Activated naive CD4-positive, alpha-beta T cell treated with anti-CD3 and anti-CD28 coated beads, Interleukin-2, amount 50 U/mL, for 24 hours (primary cell): ENCODE measurements around the gene GRB7.
"Not testable (repeated sequence)": the region's sequence is repeated elsewhere in the genome, so short reads cannot be mapped to it uniquely, and the experiment has no call there.

ENCODE experiments used
- H3K27ac Mint-ChIP-seq: one replicate; pipeline ENCODE4 v1.8.0; 2021; ENCODE audit warnings: mild to moderate bottlenecking, mixed read lengths
- H3K27me3 Mint-ChIP-seq: one replicate; pipeline ENCODE4 v1.8.0; 2021; ENCODE audit warnings: mixed read lengths
- H3K36me3 Mint-ChIP-seq: one replicate; pipeline ENCODE4 v1.8.0; 2021; ENCODE audit warnings: mixed read lengths
- H3K4me1 Mint-ChIP-seq: one replicate; pipeline ENCODE4 v1.8.0; 2021; ENCODE audit warnings: mixed read lengths
- H3K4me3 Mint-ChIP-seq: one replicate; pipeline ENCODE4 v1.8.0; 2021; ENCODE audit warnings: mild to moderate bottlenecking, mixed read lengths
- H3K9me3 Mint-ChIP-seq: one replicate; pipeline ENCODE4 v1.8.0; 2021; ENCODE audit warnings: mixed read lengths

Gene GRB7

DNA sequence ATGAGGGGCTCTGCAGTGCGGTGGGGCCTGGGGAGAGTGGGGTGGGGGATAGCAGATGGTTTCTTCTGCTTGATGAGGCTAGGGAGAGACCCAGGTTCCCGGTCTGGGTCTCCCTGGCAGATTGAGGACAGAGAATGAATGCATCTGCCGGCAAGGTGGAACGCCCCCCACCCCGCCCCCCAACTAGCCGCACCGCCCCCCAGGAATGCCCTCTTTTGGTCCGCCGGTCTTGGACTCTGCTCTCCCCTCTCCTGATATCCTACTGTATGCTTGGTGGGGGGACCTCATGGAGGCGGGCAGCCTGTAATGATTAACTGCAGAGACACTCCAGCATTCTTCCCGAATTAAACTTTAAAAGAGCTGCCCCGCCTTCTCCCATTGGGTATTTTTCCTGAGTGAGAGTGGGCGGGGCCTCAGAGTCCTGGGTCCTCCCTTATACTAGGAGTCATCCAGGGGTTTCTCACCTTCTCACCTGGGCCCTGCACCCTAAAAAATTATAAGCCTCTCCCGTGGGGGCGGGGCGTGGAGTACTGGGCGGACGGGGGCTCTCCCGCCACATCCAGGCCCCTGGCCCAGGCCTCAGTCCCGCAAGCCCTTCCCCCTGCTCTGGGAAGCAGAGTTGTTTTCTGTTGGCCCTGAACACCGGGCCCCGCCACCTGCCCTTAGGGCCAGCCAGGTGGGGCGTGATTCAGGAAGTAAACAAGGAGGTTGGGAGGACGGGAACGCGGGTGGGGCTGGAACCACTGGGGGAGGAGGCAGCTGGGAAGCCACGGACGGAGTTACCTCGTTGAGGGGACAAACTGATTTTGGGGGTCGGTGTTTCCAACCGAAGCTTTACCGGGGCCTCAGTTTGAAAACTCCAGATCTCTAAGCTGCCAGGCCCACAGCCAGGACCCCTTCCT lies 1.5 kb downstream of the GRB7 start:
- Mint-ChIP-seq H3K27ac (no peak overlapping the region), H3K36me3 (no peaks in the 10 kb centered on the region), H3K27me3 (peaks cover 5% of the 10 kb centered on the region), H3K4me3 (no peak overlapping the region), H3K9me3 (no peaks in the 10 kb centered on the region), H3K4me1 (peaks cover 16% of the 10 kb centered on the region)

DNA sequence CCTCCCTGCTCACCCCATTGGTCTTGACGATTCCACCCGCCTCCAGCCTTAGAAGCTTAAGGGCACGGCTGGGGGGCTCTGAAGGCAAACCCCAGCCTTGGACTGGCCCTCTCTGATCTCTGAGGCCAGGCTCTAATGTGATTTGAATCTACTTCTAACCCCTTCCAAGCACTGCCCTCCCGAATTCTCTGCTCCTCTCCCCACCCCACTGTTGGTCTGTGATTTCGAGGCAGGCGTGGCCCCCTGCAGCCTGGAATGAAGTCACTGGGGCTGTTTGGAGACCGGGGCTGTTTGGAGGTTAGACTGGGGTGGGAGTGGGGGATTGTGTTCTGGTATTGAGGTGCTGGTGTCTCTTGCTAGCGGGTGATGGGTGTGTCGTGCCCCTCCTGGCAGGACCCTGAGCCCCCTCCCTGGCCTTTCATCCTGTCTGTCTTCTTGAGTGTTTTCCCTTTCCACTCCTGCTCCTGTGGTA lies 2.2 kb downstream of the GRB7 start:
- H3K4me1 Mint-ChIP-seq: peaks cover 16% of the 10 kb centered on the region
- H3K27me3 Mint-ChIP-seq: peaks cover 5% of the 10 kb centered on the region
- H3K9me3 Mint-ChIP-seq: no peaks in the 10 kb centered on the region
- H3K36me3 Mint-ChIP-seq: no peaks in the 10 kb centered on the region
- peak overlapping the region; percentile 17 for H3K27ac Mint-ChIP-seq
- H3K4me3 Mint-ChIP-seq: no peak overlapping the region

DNA sequence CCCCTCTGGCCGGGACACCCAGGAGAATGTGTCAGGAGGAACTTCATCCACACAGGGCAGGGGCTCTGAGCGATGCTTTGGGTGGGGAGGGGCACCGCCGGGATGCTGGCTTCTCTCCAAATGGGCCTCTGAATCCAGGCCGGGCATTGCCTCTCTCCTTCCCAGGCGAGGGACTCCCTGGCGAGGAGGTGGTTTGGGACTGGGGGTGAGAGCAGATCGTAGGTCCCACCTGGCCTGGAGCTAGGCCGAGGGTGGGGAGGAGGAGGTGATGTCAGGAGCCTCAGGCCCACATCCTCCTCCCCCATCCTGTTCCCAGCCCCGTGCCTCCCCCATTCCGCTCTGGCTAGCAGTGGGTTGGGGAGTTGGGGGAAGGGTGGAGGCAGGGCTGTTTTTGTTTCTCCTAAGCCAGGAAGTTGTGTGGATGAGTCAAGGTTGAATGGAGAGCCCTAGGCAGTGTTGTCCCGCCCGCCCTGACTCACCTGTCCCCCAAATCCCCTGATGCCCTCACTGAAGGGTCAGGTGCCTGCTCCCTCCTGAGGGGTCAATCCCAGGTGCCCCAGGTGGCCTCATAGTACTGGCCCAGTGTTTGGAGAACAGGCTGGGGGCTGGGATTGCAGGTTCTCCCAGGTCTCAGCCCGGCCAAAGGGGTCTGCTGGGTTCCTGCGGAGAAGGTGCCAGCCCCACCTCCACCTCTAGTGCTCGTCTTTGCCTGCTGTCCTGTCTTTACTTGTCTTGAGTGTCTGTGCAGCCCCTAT lies 2.8 kb downstream of the GRB7 start:
- Mint-ChIP-seq H3K27ac (peak overlapping the region; percentile 17), H3K4me3 (no peak overlapping the region), H3K27me3 (peaks cover 5% of the 10 kb centered on the region), H3K4me1 (peaks cover 16% of the 10 kb centered on the region), H3K9me3 (no peaks in the 10 kb centered on the region), H3K36me3 (no peaks in the 10 kb centered on the region)

DNA sequence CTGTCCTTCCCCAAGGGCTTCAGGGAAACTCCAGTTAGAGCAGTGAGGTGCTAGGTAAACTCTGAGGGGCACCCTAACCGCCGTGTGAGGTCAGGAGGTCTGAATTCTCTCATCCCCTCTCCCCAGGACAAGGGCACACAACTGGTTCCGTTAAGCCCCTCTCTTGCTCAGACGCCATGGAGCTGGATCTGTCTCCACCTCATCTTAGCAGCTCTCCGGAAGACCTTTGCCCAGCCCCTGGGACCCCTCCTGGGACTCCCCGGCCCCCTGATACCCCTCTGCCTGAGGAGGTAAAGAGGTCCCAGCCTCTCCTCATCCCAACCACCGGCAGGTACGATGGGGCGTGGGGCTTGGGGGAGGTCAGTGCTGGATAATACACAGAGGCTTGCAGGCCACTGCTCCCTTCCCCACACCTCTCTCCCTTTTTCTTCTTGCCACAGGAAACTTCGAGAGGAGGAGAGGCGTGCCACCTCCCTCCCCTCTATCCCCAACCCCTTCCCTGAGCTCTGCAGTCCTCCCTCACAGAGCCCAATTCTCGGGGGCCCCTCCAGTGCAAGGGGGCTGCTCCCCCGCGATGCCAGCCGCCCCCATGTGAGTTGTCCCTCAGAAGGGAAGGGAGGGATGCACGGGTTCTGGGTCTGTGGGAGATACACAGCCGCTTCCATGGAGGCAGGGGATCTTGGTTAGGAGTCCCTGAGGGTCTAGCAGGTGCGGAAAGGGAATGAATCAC lies 4.6 kb downstream of the GRB7 start:
- peaks cover 16% of the 10 kb centered on the region for H3K4me1 Mint-ChIP-seq
- no peaks in the 10 kb centered on the region for H3K9me3 Mint-ChIP-seq
- no peaks in the 10 kb centered on the region for H3K36me3 Mint-ChIP-seq
- no peak overlapping the region for H3K27ac Mint-ChIP-seq
- H3K4me3 Mint-ChIP-seq: no peak overlapping the region
- H3K27me3 Mint-ChIP-seq: peaks cover 5% of the 10 kb centered on the region

DNA sequence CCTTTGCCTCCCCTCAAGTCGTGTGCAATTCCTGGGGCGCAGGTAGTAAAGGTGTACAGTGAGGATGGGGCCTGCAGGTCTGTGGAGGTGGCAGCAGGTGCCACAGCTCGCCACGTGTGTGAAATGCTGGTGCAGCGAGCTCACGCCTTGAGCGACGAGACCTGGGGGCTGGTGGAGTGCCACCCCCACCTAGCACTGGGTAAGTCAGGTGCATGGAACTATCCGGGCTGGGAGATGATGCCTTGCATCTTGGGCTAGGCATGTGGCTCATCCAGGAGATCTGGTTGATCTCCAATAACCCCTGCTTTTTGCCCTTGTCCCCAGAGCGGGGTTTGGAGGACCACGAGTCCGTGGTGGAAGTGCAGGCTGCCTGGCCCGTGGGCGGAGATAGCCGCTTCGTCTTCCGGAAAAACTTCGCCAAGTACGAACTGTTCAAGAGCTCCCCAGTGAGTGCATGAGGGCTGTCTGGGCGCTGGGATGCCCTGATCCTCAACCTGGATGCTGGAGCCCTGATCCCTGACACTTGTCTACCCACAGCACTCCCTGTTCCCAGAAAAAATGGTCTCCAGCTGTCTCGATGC lies 5.2 kb downstream of the GRB7 start:
- H3K4me3 Mint-ChIP-seq: no peak overlapping the region
- H3K27ac Mint-ChIP-seq: no peak overlapping the region
- no peaks in the 10 kb centered on the region for H3K9me3 Mint-ChIP-seq
- no peaks in the 10 kb centered on the region for H3K36me3 Mint-ChIP-seq
- peaks cover 16% of the 10 kb centered on the region for H3K4me1 Mint-ChIP-seq
- H3K27me3 Mint-ChIP-seq: peaks cover 5% of the 10 kb centered on the region

DNA sequence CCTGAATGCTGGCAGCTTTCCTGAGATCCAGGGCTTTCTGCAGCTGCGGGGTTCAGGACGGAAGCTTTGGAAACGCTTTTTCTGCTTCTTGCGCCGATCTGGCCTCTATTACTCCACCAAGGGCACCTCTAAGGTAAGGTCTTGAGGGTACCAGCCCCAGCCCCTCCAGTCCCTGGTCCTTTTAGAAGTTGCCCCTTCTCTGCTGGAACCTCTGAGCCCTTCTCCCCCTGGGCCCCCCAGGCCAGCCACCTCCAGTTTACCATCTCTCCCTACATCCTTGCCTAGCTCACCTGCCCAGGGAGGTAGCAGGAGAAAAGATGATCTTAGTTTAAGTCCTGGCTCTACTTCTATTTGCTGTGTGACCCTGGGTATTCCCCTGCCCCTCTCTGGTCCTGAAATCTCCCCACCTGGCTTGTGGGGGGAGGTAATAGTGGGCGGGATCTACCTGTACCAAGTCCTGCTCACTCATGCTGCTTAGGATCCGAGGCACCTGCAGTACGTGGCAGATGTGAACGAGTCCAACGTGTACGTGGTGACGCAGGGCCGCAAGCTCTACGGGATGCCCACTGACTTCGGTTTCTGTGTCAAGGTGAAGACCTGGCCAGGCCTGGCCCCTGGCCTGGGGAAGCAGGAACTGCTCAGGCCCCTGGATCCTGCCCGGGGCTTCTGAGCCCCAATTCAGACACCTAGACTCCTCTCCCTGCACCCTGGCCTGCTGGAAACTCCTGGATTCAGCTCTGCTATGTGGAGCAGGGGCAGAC lies 6.5 kb downstream of the GRB7 start:
- Mint-ChIP-seq H3K4me1 (peaks cover 7% of the 10 kb centered on the region), H3K36me3 (no peaks in the 10 kb centered on the region)

DNA sequence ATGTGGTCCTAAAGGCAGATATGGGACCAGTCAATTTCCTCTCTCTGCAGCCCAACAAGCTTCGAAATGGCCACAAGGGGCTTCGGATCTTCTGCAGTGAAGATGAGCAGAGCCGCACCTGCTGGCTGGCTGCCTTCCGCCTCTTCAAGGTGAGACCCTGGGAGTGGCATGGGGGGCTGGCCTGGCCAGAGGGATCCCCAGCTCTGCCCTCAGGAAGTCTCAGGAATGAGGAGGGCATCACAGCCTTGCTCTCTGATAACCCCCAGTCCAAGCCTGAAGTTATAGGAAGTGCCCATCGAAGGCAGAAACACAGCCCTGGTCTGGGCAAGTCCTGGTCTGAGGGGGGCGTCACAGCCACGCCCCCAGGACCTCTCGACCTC lies 7.1 kb downstream of the GRB7 start:
- Mint-ChIP-seq H3K36me3 (no peaks in the 10 kb centered on the region), H3K4me3 (no peak overlapping the region), H3K27me3 (peaks cover 1% of the 10 kb centered on the region), H3K27ac (no peak overlapping the region), H3K4me1 (peaks cover 1% of the 10 kb centered on the region), H3K9me3 (no peaks in the 10 kb centered on the region)

More for the DNA sequence above, 6.5 kb downstream of the GRB7 start:
- Mint-ChIP-seq H3K4me3 (no peak overlapping the region), H3K27ac (no peak overlapping the region), H3K9me3 (no peaks in the 10 kb centered on the region), H3K27me3 (peaks cover 1% of the 10 kb centered on the region)

DNA sequence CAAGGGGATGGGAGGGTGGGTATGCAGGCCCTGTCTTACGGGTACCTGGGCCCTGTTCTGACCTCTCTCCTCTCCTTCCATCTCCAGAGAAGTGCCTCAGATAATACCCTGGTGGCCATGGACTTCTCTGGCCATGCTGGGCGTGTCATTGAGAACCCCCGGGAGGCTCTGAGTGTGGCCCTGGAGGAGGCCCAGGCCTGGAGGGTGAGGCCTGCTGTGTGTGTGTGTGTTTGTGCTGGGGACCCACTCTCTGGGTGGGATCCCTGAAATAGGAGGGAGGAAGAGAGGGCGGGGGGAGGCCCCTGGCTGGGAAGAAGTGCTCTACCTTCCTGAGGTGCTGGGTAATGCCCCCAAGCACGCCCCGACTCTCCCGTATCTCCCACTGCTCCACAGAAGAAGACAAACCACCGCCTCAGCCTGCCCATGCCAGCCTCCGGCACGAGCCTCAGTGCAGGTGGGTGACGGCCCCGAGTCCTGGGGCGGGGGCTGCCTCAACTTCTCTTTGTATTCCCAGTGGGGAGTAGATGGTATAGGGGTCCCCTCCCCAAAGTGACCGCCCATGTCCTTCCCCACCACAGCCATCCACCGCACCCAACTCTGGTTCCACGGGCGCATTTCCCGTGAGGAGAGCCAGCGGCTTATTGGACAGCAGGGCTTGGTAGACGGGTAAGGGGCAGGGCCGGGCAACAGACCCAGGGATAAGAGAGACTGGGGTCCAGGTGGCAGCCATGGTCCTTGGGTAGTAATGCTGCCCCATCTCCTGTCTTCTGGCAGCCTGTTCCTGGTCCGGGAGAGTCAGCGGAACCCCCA lies 7.8 kb downstream of the GRB7 start:
- Mint-ChIP-seq H3K9me3 (no peaks in the 10 kb centered on the region), H3K36me3 (no peaks in the 10 kb centered on the region), H3K4me3 (no peak overlapping the region), H3K27me3 (no peaks in the 10 kb centered on the region), H3K27ac (no peak overlapping the region), H3K4me1 (no peaks in the 10 kb centered on the region)

DNA sequence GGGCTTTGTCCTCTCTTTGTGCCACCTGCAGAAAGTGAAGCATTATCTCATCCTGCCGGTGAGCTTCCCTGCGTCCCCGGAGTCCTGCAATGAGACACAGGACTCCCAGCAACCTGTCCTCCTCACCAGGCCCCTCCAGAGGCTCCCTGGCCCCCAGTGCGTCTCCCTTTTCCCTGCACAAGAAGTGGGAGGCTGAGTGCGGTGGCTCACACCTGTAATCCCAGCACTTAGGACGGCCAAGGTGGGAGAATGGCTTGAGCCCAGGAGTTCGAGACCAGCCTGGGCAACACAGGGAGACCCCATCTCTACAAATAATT lies 8.4 kb downstream of the GRB7 start:
- Mint-ChIP-seq H3K27me3 (no peaks in the 10 kb centered on the region), H3K9me3 (no peaks in the 10 kb centered on the region), H3K4me3 (no peak overlapping the region), H3K36me3 (no peaks in the 10 kb centered on the region), H3K4me1 (no peaks in the 10 kb centered on the region), H3K27ac (no peak overlapping the region)

DNA sequence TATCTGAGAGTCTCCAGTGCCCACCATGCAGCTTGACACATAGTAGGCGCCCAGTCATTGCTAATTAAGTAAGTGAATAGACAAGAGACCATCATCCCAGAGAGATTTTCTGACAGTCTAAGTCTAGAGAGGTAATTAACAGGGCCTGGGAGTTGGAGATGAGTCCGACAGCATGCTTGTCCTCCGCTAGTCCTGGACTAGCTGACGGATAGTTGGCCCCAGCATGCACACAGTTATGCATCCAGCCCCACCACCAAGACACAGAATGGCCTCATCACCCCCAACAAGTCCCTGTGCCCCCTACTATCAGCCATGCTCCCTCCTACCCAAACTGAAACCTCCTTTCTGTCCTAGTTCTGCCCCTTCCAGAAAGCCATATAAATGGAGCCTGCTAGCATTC lies 10.0 kb downstream of the GRB7 start:
- H3K27ac Mint-ChIP-seq: no peak overlapping the region
- H3K9me3 Mint-ChIP-seq: no peaks in the 10 kb centered on the region
- no peak overlapping the region for H3K4me3 Mint-ChIP-seq
- H3K27me3 Mint-ChIP-seq: no peaks in the 10 kb centered on the region
- H3K36me3 Mint-ChIP-seq: no peaks in the 10 kb centered on the region
- H3K4me1 Mint-ChIP-seq: peaks cover 5% of the 10 kb centered on the region

DNA sequence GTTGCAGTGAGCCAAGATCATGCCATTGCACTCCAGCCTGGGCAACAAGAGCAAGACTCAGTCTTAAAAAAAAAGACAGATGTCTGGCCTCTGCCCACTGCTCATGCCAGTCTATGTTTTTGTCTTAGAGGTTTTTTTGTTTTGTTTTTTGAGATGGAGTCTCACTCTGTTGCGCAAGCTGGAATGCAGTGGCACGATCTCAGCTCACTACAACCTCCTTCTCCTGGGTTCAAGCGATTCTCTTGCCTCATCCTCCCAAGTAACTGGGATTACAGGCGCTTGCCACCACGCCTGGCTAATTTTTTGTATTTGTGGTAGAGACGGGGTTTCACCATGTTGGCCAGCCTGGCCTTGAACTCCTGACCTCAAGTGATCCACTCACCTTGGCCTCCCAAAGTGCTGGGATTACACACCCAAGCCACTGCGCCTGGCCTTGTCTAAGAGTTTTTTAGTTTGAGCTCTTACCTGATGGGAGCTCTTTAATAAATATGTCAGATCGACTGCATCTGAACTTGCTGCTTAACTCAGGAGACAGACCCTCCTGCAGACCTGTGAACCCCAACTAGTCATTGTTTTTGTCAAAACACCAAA lies 10.8 kb downstream of the GRB7 start:
- H3K27ac Mint-ChIP-seq: peak overlapping the region; percentile 30
- not testable (repeated sequence) for H3K27me3 Mint-ChIP-seq, H3K4me3 Mint-ChIP-seq, H3K9me3 Mint-ChIP-seq, H3K36me3 Mint-ChIP-seq
- peaks cover 13% of the 10 kb centered on the region for H3K4me1 Mint-ChIP-seq

DNA sequence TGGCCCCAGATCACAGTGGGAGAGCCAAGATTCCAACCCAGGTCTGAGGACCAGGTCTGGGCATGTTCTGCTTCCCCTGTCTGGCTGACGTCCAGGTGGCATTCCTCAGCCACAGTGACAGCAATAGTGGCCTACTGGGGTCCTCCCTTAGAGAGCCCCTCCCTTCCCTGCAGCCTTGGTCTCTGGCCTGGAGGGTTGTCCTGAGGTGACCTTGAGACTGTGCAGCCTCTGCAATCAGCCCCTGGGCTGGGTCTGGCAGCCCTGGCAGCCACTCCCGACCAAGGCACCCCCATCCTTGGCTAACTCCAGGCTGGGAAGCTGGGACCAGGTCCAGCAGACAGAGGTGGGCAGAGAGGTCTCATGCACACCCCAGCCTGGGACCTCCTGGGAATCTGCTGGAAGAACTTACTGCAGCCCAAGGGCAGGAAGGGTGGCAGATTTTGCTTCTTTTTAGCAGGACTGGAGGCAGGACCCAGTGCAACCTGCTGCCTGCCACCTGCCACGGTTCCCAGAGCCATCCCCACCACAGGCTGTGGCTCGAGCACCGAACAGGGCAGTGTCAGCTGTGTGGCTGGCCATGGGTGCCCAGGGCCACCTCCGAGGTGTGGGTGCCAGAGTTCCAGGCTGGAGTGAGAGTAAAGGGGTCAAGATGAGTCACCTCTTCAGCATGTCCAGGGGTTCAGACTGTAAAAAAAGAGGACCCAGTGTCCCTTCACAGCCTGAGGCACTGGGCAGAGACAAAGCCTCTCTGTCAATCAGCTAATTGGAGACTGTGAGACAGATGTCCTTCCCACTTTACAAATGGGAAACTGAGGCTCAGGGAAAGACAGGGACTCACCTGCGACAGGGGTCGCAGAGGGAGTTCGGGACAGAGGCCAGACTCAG lies 12.6 kb downstream of the GRB7 start:
- peaks cover 20% of the 10 kb centered on the region for H3K4me1 Mint-ChIP-seq
- H3K27ac Mint-ChIP-seq: no peak overlapping the region
- H3K4me3 Mint-ChIP-seq: no peak overlapping the region
- H3K9me3 Mint-ChIP-seq: no peaks in the 10 kb centered on the region
- H3K27me3 Mint-ChIP-seq: no peaks in the 10 kb centered on the region
- H3K36me3 Mint-ChIP-seq: no peaks in the 10 kb centered on the region

DNA sequence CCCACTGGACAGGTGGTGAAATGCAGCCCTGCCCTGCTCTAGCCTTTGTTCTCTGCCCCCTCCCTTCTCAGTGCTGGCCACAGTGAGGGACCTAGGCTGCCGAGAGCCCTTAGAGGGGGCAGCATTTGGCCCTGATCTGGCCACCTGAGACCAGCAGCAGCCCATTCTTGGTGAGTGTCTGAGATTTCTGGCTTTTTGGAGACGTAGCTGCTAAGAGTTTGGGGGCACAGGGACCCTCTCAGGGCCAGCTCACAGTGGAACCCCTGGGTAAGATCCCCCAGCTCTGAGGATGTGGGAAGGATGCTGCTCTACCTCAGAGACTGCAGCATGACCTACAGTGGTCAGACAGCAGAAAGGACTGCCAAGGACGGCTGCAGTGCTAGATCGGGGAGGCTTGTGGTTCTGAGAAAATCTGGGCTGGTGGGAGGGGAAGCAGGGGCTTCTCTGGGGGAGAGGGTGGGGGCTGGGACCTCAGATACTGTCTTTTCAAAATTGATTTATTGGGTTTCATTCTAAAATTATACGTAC lies 13.3 kb downstream of the GRB7 start:
- no peaks in the 10 kb centered on the region for H3K36me3 Mint-ChIP-seq
- no peaks in the 10 kb centered on the region for H3K27me3 Mint-ChIP-seq
- no peak overlapping the region for H3K27ac Mint-ChIP-seq
- no peaks in the 10 kb centered on the region for H3K9me3 Mint-ChIP-seq
- H3K4me1 Mint-ChIP-seq: peaks cover 27% of the 10 kb centered on the region
- no peak overlapping the region for H3K4me3 Mint-ChIP-seq
